DOHH2 (cell line): ENCODE results near the gene AKR1C3.

Experiments used
- EZH2phosphoT487 ChIP-seq: fragments of 200-600 bp; sonication (generic); IDR thresholded peaks from 2 replicates; pipeline ENCODE4 v1.6.1; 2017; ENCODE audit warnings: borderline replicate concordance, mild to moderate bottlenecking, antibody characterized with exemption, low read length, moderate library complexity, mixed read lengths
- TF ChIP-seq, protein P1 (sequence below): fragments of 200-600 bp; sonication (generic); IDR thresholded peaks from one replicate; pipeline ENCODE4 v1.5.1; 2014; ENCODE audit warnings: antibody characterized with exemption, mild to moderate bottlenecking, low read depth, low read length; ENCODE audit not compliant: poor library complexity, severe bottlenecking

DNA sequence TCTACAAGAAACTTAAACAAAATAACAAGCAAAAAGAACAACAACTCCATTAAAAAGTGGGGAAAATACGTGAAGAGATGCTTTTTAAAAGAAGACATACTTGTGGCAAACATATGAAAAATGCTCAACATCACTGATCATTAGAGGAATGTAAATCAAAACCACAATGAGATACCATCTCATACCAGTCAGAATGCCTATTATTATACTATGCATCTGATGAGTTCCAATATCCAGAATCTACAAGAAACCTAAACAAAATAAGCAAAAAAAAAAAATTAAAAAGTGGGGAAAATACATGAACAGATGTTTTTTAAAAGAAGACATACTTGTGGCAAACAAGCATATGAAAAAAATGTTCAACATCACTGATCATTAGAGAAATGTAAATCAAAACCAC is 29.6 kb upstream of the AKR1C3 start:
- TF ChIP-seq, protein P1, sequence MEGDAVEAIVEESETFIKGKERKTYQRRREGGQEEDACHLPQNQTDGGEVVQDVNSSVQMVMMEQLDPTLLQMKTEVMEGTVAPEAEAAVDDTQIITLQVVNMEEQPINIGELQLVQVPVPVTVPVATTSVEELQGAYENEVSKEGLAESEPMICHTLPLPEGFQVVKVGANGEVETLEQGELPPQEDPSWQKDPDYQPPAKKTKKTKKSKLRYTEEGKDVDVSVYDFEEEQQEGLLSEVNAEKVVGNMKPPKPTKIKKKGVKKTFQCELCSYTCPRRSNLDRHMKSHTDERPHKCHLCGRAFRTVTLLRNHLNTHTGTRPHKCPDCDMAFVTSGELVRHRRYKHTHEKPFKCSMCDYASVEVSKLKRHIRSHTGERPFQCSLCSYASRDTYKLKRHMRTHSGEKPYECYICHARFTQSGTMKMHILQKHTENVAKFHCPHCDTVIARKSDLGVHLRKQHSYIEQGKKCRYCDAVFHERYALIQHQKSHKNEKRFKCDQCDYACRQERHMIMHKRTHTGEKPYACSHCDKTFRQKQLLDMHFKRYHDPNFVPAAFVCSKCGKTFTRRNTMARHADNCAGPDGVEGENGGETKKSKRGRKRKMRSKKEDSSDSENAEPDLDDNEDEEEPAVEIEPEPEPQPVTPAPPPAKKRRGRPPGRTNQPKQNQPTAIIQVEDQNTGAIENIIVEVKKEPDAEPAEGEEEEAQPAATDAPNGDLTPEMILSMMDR = no peak
- TF ChIP-seq EZH2phosphoT487 = no peak
